ENCODE results near the gene PCSK6.
"Not testable (repeated sequence)": the region's sequence is repeated elsewhere in the genome, so short reads cannot be mapped to it uniquely, and the experiment has no call there.

Gene PCSK6

DNA sequence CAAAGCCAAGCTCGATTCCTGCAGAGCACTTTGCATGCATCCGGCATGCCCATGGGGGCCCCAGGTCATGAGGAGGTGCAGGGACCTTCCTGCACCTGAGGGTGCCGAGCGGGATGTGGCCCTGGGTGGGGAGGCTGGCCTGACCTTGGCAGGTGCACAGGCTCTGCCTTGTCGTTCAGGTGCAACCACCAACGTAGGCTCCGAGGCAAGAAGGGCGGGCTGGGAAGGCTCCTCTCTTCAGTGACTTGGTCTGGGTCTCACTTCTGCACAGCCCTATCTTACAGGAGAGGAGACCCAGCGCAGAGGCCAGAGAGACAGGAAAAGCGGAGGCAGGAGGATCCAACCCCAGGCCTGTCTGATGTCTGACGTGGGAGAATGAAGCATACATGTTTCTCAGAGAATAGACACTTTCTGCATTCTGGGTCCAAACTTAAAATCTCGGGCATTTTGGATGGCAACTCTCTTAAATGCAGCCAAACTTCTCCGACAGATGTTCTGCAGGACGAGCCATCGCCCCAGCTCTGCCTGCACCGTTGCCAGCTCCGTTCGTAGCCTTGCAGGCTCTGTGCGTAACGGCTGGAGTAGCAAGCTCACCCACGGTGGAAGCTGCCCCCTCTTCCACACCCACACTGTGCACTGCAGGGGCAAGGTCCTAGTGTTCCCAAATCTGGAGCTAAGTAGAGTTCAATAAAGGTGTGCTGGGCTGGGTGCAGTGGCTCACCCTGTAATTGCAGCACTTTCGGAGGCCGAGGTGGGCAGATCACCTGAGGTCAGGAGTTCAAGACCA, 133.6 kb downstream of the PCSK6 start:
- DNase-seq (ENCODE audit: low spot score), result no peak

DNA sequence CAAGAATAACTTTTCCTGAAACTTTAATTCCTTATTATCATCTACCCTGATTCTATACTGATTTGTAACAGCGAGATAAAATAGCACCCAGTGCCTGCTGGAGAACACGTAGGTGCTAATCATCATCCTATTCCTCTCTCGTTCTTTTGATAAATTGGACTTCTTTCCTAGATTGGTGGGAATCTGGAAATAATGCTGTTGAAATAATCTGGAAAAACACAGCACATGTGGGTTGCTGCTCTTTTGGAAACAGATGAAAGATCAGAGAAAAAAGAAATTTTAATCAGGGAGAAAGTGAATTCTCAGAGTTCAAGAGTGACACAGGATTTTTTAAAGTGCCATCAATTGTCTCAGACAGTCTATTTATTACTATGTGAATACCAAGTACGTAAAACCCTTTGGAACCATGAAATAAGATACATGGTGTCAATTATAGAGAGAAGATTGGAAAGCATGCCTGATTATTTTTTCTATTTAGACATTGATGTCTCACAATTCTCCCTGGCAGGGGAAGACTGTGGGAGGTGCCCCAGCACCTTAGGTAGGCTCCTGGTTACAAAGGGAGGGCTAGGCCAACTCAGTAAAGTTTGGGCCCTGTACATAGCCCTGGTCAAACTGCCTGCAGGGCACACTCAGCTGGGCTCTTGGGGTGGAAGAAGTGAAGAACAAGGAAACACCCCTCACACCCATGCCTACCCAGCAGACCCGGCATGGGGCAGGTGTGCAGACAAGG, 134.4 kb downstream of the PCSK6 start:
- no peak for DNase-seq (ENCODE audit: low spot score)

DNA sequence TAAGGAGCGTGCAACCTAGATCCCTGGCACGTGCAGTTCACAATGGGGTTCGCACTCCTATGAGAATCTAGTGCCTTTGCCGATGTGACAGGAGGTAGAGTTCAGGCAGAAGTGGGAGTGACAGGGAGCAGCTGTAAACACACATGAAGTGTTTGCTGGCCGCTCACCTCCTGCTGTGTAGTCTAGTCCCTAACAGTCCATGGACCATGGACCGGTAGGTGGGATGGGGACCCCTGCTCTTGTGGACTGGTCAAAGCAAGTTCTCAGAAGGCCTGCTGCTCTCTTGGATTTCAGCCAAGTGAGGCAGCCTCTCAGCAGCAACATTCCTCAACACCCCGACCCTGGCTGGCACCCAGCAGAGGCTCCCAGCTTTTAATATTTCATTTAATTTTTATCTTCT, 136.3 kb downstream of the PCSK6 start:
- DNase-seq (ENCODE audit: low spot score), result no peak

DNA sequence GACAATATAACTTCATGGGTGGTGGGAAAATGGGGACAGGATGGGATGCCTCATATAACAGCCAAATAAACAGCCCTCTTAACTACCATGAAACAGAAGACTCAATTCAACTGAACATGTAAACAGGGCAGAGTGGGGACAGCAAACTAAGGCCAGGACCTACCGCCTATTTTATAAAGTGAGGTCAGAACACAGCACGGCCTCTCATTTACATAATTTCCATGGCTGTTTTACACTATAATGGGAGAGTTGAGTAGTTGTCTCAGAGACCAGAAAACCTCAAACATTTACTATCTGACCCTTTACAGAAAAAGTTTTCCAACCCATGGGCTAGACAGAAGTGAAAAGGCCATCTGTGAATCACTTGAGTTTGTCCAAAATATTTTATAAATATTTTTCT, 137.8 kb downstream of the PCSK6 start:
- DNase-seq (ENCODE audit: low spot score), result no peak

DNA sequence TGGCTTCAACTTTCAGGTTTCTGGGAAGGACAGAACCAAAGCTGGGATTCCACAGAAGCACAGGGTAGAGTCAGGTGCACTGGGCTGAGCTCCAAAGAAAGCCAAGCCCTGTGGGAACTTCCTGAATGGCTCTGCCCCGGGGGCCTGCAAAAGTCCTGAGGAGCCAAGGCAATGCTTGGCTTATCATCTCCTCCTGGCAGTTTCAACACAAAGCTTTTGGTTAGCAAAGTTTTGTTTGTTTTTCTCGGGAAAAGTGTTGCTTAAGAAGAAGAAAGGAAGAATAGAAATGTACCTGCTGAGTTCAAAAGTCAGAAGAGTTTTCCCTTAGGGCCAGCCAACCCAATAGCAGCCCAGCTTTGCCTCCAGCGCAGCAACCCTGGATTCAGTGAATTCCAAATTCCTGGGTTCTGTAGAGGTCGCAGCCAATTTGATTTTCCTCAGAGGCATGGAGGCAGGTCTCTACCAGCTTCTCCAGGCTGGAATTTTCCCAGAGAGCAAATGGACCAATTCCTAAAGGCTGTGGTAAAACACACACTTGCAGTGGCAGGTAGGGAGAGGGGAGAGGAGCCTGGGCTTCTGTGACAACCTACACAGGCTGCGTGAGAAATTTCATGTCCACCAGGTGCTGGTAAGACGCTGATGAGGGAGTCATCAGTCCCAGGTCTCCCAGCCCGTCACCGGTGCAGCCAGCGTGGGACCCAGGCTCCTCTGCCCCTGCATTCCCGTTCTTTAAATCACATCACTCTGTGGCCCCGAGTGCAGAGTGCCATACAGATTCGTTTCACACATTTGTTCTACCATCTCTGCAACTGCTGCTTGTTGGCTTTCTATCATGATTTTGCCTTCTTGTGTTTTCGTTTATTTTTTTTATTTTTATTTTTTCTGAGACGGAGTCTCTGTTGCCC, 140.2 kb downstream of the PCSK6 start:
- peak; percentile 23 for DNase-seq (ENCODE audit: low spot score)

DNA sequence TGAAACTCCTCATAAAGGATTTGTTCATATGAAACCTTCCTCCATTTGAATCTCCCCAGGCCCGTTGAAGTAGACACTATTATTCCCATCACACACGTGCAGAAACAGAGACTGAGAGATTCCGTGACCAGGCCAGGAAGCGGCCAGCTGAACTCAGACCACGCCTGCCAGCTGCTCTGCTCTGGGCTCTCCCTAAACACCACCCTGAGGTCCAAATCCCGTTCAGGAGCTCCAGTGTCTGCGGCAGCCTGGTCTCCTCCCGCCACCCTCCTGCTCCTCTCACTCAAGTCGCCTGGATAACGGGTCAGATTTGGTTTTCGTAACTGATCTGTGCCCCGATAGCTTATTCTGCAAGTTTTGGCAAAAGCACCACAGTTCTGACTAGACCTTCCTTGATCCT, 140.9 kb downstream of the PCSK6 start:
- DNase-seq (ENCODE audit: low spot score), result no peak

DNA sequence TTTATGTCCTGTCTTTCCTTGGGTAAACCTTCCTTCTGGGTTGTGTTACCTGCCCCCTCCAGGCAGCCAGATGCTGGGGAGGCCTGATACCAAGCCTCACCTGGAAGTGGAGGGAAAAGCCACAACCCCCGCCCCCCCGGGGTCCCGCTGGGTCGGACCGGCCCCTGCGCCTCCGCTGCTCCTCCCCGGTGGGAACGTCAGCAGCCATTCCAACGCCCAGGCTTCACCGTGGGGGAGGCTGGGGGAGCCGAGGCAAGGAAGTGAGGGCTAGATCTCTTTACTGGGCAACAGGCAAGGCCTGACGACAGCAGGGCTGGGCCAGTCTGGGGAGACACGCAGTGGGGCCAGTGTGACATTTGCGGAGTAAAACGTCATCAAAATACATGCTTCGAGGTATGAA, 141.5 kb downstream of the PCSK6 start:
- DNase-seq (ENCODE audit: low spot score), result no peak

DNA sequence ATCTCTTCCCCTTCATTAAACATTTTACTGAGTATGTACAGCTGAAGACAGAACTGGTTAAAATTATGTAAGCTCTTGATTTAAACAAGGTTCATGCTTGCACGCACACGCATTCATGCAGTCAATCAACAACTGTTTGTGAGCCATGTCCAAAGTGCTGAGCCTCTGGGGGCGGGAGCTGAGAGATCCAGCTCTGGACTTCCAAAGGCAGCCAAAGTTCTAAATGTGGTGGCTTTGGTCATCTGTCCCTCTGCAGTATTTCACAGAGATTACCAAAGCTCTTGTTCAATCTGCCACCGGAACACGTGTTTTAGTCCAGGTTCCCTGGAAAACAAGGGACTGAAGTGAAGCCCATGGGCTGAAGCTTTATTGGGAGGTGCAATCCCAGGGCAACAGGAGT, 142.1 kb downstream of the PCSK6 start:
- DNase-seq (ENCODE audit: low spot score), result no peak

DNA sequence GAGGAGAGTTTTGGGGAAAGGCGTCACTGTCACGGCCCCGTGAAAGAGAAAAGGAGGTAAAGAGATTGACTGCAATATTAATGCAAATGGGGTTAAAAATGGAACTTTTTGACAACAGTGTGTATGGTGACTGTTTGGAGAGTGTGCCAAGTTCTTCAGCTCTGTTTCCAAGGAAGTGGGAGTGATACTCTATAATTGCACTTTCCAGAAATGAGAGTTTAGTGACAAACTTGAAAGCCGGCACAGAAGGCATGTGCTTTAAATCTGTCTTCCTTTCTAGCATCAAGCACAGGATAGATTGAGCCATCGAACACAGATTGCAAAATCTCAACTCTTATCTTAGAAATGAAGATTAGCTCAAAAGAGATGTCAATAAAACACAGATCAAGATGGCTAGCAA, 142.6 kb downstream of the PCSK6 start:
- DNase-seq (ENCODE audit: low spot score), result no peak

DNA sequence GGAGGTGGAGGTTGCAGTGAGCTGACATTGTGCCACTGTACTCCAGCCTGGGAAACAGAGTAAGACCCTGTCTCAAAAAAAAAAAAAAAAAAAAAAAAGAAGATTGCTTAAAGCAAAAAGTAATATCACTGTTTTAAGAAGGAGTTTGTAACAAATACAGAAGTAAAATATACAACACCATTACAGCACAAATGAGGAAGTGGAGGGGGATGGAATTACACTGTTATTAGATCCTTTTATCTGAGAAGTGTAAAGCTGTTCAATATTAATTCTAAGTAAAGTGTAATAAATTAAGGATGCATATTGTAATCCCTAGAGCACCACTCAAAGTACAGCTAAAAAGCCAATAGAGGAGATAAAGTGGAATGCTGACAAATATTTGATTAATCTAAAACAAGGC, 147.5 kb downstream of the PCSK6 start:
- DNase-seq (ENCODE audit: low spot score), result no peak

DNA sequence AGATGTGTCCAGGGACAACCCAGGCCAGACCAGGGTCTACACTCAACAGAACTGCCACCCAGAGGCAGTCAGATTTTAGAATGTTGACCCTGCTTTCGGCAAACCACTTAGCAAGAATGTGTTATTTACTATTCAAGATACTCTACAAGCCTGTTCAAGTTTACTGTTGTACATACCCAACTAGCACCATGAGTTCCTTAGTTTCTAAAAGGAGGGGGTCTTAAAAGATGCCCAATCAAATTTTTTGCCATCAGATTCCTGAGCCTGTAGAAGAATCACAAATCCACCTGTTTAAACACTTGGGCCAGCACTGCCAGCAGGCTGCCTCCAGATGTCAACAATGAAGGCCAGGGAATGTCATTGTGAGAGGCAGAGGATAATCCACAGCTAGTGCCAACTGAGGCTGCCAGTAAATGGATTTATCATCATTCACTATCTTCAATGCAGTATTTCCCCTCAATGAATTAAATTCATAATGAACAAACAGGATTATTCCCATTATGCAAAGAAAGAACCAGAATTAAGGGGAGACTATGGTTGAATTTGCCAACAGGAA, 150.9 kb downstream of the PCSK6 start:
- no peak for DNase-seq (ENCODE audit: low spot score)

DNA sequence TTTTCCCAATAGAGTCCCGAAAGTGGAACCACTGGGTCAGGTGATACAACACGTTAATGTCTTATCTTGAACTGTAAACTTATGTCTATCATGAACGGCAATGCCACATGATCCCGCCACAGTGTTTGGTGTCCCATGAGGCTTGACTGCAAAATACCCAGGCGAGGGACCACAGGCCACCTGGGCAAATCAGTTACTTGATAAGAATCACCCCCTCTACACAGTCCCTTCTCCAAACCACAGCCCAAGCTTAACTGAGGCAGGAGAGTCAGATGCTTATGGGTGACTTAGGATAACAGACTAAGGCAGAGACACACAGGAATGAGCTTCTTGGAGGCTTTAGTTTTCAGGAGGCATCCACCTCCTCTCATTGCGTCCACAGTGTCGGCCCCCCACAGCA, 151.5 kb downstream of the PCSK6 start:
- no peak for DNase-seq (ENCODE audit: low spot score)

DNA sequence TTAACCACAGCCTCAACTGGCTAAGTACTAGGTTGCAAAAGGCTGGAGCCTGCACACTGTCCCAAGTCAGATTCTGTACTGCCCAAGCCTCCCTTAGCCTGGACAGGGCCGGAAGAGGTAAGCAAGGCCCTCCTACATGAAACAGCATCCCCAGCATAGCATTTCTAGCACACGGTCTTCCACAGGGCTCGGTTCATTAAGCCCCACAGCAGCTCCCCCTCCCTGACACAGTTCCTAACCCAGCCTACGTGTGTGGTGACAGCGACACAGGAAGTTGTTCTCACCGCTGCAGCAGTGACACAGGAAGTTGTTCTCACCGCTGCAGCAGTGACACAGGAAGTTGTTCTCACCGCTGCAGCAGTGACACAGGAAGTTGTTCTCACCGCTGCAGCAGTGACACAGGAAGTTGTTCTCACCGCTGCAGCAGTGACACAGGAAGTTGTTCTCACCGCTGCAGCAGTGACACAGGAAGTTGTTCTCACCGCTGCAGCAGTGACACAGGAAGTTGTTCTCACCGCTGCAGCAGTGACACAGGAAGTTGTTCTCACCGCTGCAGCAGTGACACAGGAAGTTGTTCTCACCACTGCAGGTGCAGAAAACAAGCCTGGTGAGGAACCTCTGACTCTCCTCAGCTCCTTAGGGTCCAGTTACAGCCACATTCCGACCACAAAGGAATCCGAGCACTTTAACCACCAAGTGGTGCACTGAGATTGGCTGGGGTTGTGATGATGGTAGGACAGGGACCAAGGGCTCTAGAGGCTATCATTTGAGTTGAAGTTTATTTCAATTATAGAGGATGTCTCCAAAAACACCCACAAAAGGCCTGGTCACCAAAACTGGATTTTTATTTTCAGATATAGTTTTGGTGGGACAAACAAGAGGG, 155.4 kb downstream of the PCSK6 start:
- not testable (repeated sequence) for DNase-seq (ENCODE audit: low spot score)

DNA sequence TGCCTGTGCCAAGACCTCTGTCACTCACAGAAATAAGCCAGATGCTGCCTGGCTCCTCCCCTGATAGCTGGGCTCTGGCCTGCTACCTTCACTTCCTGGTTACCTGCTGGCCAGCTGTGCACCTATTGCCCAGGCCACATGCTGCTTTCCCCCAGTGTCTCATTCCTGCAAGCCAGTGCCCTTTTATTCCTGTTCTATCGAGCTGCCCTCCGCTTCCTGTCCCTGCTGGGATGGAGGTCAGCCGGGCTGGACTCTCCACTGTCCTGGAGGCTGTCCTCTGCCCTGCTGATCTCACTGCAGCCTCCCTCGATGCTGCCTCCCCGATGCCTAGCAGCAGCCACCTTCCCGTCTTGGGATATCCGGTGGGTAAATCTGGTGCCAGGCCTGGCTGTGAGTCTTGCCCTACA, 157.4 kb downstream of the PCSK6 start:
- DNase-seq (ENCODE audit: low spot score), result no peak

DNA sequence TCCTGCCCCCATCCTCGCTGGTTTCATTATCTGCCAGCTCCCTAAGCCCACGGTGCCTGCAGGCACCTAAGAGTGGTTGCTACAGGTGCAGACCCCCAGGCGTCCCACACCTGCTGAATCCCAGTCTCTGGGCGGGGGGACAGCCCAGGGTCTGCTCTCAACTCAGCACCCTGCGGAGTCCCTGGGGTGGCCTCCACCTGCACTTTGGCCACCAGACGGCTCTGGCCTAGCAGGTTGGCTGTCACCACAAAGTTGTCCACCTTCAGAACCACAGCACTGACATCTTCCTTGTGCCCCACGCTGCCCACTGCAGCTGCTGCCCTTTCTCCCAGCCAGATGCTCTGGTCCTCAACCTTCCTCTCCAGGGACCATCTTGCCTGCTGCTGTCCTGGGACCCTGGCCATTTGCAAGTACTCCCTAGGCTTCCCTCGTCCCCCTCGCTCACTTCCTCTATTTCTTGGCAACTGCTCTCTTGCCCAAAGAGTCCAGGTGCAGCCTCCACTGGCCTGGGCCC, 159.6 kb downstream of the PCSK6 start:
- no peak for DNase-seq (ENCODE audit: low spot score)

DNA sequence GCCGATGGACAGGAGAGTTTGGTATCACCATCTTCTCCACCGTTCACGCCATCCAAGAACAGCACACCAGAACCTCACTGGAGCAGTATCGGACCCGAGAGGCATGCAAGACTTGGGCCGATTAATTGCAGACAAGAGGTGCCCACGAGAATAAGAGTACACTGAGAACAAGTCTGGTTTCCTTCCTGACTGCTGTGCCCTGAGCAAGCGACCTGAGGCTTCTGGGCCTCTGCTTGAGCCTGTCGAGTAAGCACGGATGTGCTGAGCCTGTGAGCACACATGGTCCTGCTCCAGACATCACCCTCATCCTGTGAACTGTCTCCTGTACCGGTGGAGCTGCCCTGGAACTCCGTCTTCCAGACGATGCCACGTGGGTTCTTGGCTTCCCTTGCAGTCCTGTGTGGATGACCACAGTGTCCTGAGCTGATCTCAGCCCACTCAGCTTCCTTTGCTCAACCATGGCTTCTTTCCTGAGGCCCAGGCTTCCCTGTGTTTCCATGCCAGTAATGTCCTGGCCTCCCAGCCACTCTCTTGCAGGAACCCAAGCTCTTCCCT, 160.1 kb downstream of the PCSK6 start:
- no peak for DNase-seq (ENCODE audit: low spot score)

DNA sequence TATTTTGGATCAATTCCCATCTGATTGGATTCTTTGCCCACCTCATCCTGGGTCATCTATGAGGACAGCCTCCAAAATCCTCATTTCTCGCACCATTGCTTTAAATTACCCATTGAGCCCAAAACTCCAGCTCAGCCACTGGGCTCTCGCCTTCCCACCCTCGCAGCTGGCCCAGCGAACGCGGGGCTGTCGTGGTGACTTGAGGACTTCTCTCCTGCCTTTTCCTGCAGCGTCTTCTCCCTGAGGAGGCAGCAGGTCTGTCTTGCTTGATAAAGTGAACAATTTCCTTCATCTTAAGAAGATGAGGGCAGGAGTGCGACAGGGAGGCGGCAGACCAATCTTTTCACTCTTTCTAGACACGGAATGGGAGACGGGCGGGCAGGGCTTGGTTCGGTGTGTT, 161.5 kb downstream of the PCSK6 start:
- DNase-seq (ENCODE audit: low spot score), result no peak

DNA sequence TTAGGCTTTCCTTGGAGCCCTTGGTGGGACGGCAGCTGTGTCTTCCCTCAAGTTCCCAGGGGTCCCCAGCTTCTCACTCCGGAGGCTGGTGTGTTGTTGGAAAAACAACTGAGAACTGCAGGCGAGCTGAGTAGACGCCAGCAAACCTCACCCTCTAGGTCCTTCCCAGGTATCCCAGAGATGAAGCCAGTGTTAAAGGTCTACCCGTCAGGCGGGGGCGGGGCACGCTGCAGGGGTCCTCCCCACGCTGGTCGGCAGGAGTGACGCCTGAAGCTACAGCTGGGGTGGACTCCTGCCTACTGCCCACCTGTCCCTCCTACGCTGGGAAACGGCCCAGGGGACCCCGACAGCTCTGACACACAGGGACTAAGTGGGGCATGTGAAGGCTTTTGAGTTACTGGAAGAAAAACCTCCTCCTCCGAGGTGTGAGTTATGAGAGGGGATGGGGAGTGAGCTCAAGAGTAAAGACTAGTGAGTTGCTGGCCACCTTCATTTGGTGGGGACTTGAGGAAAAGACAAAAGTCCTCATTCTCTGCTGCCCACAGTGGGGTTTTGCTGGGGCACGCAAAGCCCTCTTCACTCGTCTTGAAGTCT, 162.3 kb downstream of the PCSK6 start:
- no peak for DNase-seq (ENCODE audit: low spot score)

DNA sequence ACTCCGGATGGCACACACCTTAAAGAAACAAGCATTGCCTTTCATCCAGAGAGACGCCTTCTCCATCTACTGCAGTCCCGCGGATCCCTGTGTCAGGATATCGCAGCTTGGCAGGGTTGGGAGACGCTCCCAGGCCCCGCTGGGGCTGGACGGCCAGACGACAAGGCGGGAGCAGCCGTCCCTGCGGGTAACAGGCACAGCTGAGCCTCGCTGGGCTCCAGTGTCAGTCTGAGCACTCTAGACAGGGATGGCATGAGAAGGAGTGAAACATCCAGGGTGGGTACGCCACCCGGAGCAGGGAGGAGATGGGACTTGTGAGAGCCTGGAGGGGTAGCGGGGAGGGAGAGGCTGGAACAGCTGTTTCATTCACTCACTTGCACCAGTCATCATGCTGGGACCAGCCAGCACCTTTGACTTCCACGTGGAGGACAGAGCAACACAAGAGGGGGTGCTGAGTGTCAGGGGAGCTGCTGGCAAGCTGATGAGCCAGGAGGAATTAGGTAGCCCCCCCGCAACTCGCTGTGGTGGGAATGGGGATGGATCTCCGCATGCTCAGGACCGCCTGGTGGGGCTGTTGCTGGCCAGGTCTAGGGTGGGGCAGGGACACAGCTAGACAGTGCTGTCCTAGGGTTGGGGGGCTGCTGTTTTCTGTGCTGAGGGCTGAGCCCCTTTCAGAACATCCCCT, 162.9 kb downstream of the PCSK6 start:
- DNase-seq (ENCODE audit: low spot score), result no peak

DNA sequence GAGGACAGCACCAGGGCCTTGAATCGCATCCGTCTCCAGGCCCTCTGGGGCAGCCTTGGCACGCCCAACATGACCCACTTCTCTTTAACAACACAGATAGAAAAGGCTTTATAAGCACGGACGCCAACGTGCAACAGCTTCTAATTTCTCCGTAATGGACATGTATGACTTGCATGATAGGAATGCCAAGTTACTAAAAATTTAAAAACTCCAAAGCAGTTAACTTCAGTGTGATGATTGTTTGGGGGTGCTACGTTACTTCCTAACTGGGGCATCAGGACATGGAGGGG, 163.5 kb downstream of the PCSK6 start:
- no peak for DNase-seq (ENCODE audit: low spot score)

All from kidney tubule cell (primary cell).